Measurements from ENCODE around the gene MED20.

MED20 gene

GRCh38 chr6:41877051-41877680 lies 43.8 kb downstream of the MED20 start:
- in situ Hi-C loops (cut with MboI; ENCODE audit: low pct_unique_long_range_greater_than_20kb, low sequenced_read_pairs), result no loop called here
- no peak for DNase-seq

DNA sequence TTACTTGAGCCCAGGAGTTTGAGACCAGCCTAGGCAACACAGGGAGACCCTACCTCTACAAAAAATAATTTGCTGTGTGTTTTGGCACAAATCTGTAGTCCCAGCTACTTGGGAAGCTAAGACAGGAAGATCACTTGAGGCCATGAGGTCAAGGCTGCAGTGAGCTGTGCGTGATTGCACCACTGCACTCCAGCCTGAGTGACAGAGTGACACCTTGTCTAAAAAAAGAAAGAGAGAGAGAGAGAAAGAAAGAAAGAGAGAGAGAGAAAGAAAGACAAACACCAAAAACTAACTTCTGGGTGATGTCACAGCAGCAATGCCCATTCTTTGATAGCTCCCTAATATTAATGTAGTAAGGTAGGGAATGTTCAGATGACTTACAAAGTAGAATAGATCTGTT lies 46.2 kb downstream of the MED20 start:
- in situ Hi-C loops (cut with MboI; ENCODE audit: low pct_unique_long_range_greater_than_20kb, low sequenced_read_pairs), result no loop called here

DNA sequence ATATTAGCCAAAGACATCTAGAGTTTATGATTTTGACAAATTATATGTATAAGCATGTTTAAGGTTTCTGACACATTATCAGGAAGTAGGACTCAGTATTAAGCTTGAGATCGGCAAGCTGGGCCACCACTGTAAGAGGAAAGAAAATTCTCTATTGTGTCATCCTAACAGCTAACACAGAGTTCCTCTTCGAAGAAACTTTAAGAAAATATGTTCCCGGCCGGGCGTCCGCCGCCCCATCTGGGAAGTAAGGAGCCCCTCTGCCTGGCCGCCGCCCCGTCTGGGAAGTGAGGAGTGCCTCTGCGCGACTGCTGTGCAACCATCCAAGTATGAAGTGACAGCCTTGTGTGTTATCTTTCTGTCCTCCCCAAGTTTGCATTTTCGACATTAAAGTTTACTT lies 48.8 kb downstream of the MED20 start:
- in situ Hi-C loops (cut with MboI; ENCODE audit: low pct_unique_long_range_greater_than_20kb, low sequenced_read_pairs), result no loop called here
- no peak for DNase-seq

More for the DNA sequence above, 46.2 kb downstream of the MED20 start:
- DNase-seq, result no peak

DNA sequence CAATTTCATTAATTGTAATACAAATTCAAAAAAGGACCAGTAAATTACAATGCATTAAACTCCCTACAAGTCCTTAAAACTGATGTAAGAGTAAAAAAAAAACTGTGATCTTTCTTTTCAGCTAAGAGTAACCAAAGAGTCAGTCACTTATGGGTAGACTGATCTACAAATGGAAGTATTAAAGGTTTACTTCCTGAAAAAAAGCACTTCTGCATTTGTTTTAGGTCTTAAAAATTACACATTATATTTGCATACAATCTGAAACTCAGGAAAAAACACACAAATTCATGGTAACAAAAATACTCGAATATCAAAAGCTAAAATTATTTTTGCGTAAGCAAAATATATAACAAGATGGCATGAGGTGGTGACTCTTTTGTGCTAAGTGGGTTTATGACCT lies 49.2 kb downstream of the MED20 start:
- in situ Hi-C loops (cut with MboI; ENCODE audit: low pct_unique_long_range_greater_than_20kb, low sequenced_read_pairs), result no loop called here
- DNase-seq, result no peak

GRCh38 chr6:41859356-41859755 lies 61.6 kb downstream of the MED20 start:
- in situ Hi-C loops (cut with MboI; ENCODE audit: low pct_unique_long_range_greater_than_20kb, low sequenced_read_pairs), result no loop called here
- DNase-seq, result no peak

DNA sequence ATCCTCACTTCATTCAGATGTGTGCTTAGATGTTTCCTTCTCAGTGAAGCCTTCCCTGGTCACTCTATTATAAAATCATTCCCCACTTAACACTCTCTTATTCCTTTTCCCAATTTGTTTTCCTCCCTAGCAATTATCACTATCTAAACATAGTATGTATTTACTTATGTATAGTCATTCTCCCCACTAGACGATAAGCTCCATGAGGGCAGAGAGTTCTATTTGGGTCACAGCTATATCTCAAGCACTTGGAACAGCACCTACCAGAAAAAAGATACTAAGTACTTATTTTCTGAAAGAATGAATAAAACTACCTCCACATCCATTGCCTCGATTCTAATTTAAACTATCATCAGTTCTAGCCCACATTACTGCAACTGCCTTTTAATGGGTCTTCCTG lies 62.2 kb downstream of the MED20 start:
- in situ Hi-C loops (cut with MboI; ENCODE audit: low pct_unique_long_range_greater_than_20kb, low sequenced_read_pairs), result no loop called here
- DNase-seq, result no peak
